ENCODE measurements around the gene GPR183.

GPR183 gene

GRCh38 chr13:99307247-99307646 lies at the start of gene GPR183:
TSS of gene GPR183 (minus strand) at chr13:99307399. CDS start at chr13:99296145, 11,254 bp downstream.
- H3K4me1 Mint-ChIP-seq = peaks cover 72% of the 10 kb centered on the region
- ATAC-seq (replicated peaks; ENCODE audit: extremely low read depth, poor library complexity, severe bottlenecking) (peak; percentile 82), DNase-seq (ENCODE audit: low spot score in 2 of 2) (peak in 1 of 2 donors; percentile 50)
- peaks cover 47% of the 10 kb centered on the region for H3K36me3 Mint-ChIP-seq (ENCODE audit: insufficient read depth)
- no peaks in the 10 kb centered on the region for H3K27me3 Mint-ChIP-seq
- H3K4me3 Mint-ChIP-seq = peak within 1 kb of the TSS; percentile 96
- H3K9me3 Mint-ChIP-seq = no peaks in the 10 kb centered on the region
- peak within 1 kb of the TSS; percentile 99 for H3K27ac Mint-ChIP-seq (ENCODE audit: low read depth)

DNA sequence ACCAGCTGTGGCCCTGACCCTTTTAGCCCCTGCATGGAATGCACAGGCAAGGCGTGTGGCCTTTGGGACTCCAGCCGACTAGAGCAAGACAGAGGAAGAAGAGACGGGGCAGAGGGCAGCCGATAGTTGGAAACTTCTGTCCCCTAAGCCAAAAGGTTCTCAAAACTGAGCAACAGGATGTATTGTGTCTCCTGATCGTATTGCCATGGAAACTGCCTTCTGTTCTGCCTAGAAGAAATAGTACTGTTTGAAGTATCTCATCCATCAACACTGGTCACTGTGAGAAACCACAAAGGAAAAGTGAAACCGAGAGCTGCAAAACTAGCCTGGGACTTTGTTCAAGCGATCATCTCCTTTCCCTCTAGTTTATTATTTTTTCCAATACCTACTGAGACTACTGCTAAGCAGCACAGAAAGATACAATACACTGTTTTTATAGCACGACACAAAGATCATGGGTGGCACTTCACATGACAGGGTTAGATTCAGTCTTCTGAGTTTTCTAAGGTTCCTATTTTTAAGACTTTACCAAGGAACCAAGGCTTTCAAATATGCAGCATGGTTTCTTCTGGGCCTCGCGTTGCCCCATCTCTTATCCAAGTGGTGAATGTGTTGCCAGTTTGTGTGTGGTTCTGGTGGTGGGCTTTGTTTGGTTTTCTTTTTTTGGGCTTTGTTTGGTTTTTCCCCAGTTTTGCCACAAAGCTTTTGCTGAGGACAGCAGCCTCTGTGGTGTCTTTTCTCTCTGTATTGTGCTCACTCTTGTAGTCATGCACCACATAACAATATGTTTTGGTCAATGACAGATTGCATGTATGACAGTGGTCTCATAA lies 49.3 kb upstream of the GPR183 start:
- peak; percentile 69 for ATAC-seq (replicated peaks; ENCODE audit: extremely low read depth, poor library complexity, severe bottlenecking)
- DNase-seq (ENCODE audit: low spot score in 2 of 2) = peak; percentile 57 to 78
- H3K4me1 Mint-ChIP-seq = peaks cover 100% of the 10 kb centered on the region
- H3K27me3 Mint-ChIP-seq = no peaks in the 10 kb centered on the region
- peak overlapping the region; percentile 77 for H3K4me3 Mint-ChIP-seq
- H3K27ac Mint-ChIP-seq (ENCODE audit: low read depth) = peak overlapping the region; percentile 100
- no peaks in the 10 kb centered on the region for H3K9me3 Mint-ChIP-seq
- peaks cover 34% of the 10 kb centered on the region for H3K36me3 Mint-ChIP-seq (ENCODE audit: insufficient read depth)

GRCh38 chr13:99356012-99356261 lies 48.7 kb upstream of the GPR183 start:
- DNase-seq (ENCODE audit: low spot score in 2 of 2) (no peak), ATAC-seq (replicated peaks; ENCODE audit: extremely low read depth, poor library complexity, severe bottlenecking) (no peak)
- Mint-ChIP-seq H3K27me3 (no peaks in the 10 kb centered on the region), H3K4me3 (peak overlapping the region; percentile 77), H3K4me1 (peaks cover 100% of the 10 kb centered on the region), H3K9me3 (no peaks in the 10 kb centered on the region), H3K36me3 (ENCODE audit: insufficient read depth) (peaks cover 37% of the 10 kb centered on the region), H3K27ac (ENCODE audit: low read depth) (peak overlapping the region; percentile 100)

- H3K4me3 Mint-ChIP-seq = peak overlapping the region; percentile 77
- peaks cover 100% of the 10 kb centered on the region for H3K4me1 Mint-ChIP-seq
- DNase-seq (ENCODE audit: low spot score in 2 of 2) (no peak), ATAC-seq (replicated peaks; ENCODE audit: extremely low read depth, poor library complexity, severe bottlenecking) (no peak)
- no peaks in the 10 kb centered on the region for H3K27me3 Mint-ChIP-seq
- H3K36me3 Mint-ChIP-seq (ENCODE audit: insufficient read depth) = peaks cover 35% of the 10 kb centered on the region
- no peaks in the 10 kb centered on the region for H3K9me3 Mint-ChIP-seq
- peak overlapping the region; percentile 100 for H3K27ac Mint-ChIP-seq (ENCODE audit: low read depth)
Measured at GRCh38 chr13:99355267-99356011, 48.2 kb upstream of the GPR183 start.

DNA sequence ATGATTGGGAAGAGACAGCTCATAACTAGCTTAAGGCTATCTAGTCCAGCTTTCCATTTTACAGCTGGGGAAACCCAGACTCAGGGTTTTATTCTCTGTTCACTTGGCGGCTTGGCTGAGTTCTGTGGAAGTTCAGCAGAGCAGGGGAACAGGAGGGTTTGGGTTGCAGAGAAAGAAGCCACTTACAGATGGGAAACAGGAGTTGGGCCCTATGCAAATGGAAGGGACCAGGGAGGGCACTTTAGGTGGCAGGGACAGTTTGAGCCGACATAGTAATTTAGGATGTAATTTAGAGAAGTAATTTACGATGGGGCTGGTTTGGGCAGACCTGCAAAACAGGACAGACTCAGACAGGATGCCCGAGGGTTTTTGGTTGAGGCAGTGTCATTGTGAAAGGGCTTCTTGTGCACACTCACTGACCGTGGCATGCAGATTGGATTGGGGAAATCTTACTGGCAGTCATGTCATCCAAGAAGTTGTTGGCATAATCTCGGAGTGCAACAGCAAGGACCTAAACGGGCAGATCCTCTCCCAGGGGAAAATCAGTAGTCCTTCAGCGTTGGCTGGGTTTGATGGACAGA lies 47.3 kb upstream of the GPR183 start:
- H3K36me3 Mint-ChIP-seq (ENCODE audit: insufficient read depth) = peaks cover 39% of the 10 kb centered on the region
- no peak for ATAC-seq (replicated peaks; ENCODE audit: extremely low read depth, poor library complexity, severe bottlenecking)

GRCh38 chr13:99353836-99354235 lies 46.6 kb upstream of the GPR183 start:
- Mint-ChIP-seq H3K27me3 (no peaks in the 10 kb centered on the region), H3K36me3 (ENCODE audit: insufficient read depth) (peaks cover 39% of the 10 kb centered on the region), H3K27ac (ENCODE audit: low read depth) (peak overlapping the region; percentile 100), H3K4me1 (peaks cover 100% of the 10 kb centered on the region), H3K9me3 (no peaks in the 10 kb centered on the region), H3K4me3 (peak overlapping the region; percentile 77)
- no peak for DNase-seq (ENCODE audit: low spot score in 2 of 2)
- no peak for ATAC-seq (replicated peaks; ENCODE audit: extremely low read depth, poor library complexity, severe bottlenecking)

More for the DNA sequence above, 47.3 kb upstream of the GPR183 start:
- Mint-ChIP-seq H3K27me3 (no peaks in the 10 kb centered on the region), H3K4me1 (peaks cover 100% of the 10 kb centered on the region), H3K4me3 (peak overlapping the region; percentile 77), H3K27ac (ENCODE audit: low read depth) (peak overlapping the region; percentile 100), H3K9me3 (no peaks in the 10 kb centered on the region)
- DNase-seq (ENCODE audit: low spot score in 2 of 2) = no peak

GRCh38 chr13:99353246-99353600 lies 46.0 kb upstream of the GPR183 start:
- ATAC-seq (replicated peaks; ENCODE audit: extremely low read depth, poor library complexity, severe bottlenecking) (no peak), DNase-seq (ENCODE audit: low spot score in 2 of 2) (no peak)
- Mint-ChIP-seq H3K27ac (ENCODE audit: low read depth) (peak overlapping the region; percentile 100), H3K9me3 (no peaks in the 10 kb centered on the region), H3K4me1 (peaks cover 100% of the 10 kb centered on the region), H3K4me3 (peak overlapping the region; percentile 77), H3K27me3 (no peaks in the 10 kb centered on the region), H3K36me3 (ENCODE audit: insufficient read depth) (peaks cover 37% of the 10 kb centered on the region)

GRCh38 chr13:99352351-99353245 lies 45.4 kb upstream of the GPR183 start:
- ATAC-seq (replicated peaks; ENCODE audit: extremely low read depth, poor library complexity, severe bottlenecking) (peak; percentile 15), DNase-seq (ENCODE audit: low spot score in 2 of 2) (peak in 1 of 2 donors; percentile 35)
- peaks cover 100% of the 10 kb centered on the region for H3K4me1 Mint-ChIP-seq
- no peaks in the 10 kb centered on the region for H3K9me3 Mint-ChIP-seq
- no peaks in the 10 kb centered on the region for H3K27me3 Mint-ChIP-seq
- H3K4me3 Mint-ChIP-seq = peak overlapping the region; percentile 77
- H3K27ac Mint-ChIP-seq (ENCODE audit: low read depth) = peak overlapping the region; percentile 100
- H3K36me3 Mint-ChIP-seq (ENCODE audit: insufficient read depth) = peaks cover 35% of the 10 kb centered on the region

- ATAC-seq (replicated peaks; ENCODE audit: extremely low read depth, poor library complexity, severe bottlenecking) (peak; percentile 69), DNase-seq (ENCODE audit: low spot score in 2 of 2) (peak in 1 of 2 donors; percentile 69)
- Mint-ChIP-seq H3K36me3 (ENCODE audit: insufficient read depth) (peaks cover 32% of the 10 kb centered on the region), H3K4me3 (peak overlapping the region; percentile 77), H3K27me3 (no peaks in the 10 kb centered on the region), H3K4me1 (peaks cover 100% of the 10 kb centered on the region), H3K9me3 (no peaks in the 10 kb centered on the region), H3K27ac (ENCODE audit: low read depth) (peak overlapping the region; percentile 100)
Measured at GRCh38 chr13:99351772-99352171, 44.6 kb upstream of the GPR183 start.

DNA sequence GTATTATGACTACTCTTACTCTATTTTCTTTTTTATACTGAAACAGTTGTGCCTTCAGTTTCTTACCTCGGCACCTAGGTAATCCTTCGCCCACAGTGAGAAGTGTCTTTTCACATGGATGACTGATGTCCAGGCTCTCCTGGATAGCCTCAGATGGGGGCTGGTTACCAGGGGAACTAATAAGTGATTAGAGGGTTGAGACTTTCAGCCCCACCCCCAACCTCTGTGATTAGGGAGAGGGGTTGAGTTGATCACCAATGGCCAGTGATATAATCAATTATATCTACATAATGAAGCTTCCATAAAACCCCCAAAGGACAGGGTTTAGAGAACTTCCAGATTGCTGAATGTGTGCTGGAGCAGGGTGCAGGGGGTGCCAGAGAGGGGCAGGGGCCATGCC lies 43.0 kb upstream of the GPR183 start:
- Mint-ChIP-seq H3K36me3 (ENCODE audit: insufficient read depth) (peaks cover 26% of the 10 kb centered on the region), H3K27me3 (no peaks in the 10 kb centered on the region), H3K4me1 (peaks cover 97% of the 10 kb centered on the region), H3K4me3 (no peak overlapping the region), H3K9me3 (no peaks in the 10 kb centered on the region), H3K27ac (ENCODE audit: low read depth) (peak overlapping the region; percentile 100)
- ATAC-seq (replicated peaks; ENCODE audit: extremely low read depth, poor library complexity, severe bottlenecking) (no peak), DNase-seq (ENCODE audit: low spot score in 2 of 2) (no peak)

- Mint-ChIP-seq H3K9me3 (no peaks in the 10 kb centered on the region), H3K27ac (ENCODE audit: low read depth) (peak overlapping the region; percentile 100), H3K4me3 (peak overlapping the region; percentile 50), H3K27me3 (no peaks in the 10 kb centered on the region), H3K36me3 (ENCODE audit: insufficient read depth) (peaks cover 22% of the 10 kb centered on the region), H3K4me1 (peaks cover 84% of the 10 kb centered on the region)
- ATAC-seq (replicated peaks; ENCODE audit: extremely low read depth, poor library complexity, severe bottlenecking) = no peak
- DNase-seq (ENCODE audit: low spot score in 2 of 2) = no peak
Measured at GRCh38 chr13:99347911-99348451, 40.8 kb upstream of the GPR183 start.
